GM19455 (cell line): ENCODE results near the gene PTTG1IP.

Source experiments
- ATAC-seq: cut with Tn5 transposase; IDR thresholded peaks from one replicate; pipeline ENCODE4 v1.9.1; 2021; ENCODE audit not compliant: unreplicated experiment

PTTG1IP gene

DNA sequence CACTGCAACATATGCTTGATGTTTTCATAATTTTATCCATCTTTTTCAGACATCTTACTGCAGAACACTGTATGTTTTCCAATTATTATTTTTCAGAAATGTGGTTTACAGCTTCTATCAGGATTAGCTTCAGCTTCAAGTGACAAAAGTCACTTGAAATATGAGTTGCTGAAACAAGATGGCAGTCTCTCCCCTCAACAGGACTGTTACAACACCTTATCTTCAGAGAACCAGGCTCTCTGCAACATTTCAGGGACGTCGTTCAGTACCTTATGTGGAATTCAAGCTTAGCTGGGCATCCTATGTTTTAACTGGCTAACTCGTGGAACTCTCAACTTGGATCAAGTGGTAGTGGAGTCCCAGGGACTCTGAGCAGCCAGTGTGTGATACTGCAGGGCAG is 69.8 kb downstream of the PTTG1IP start:
- ATAC-seq = no peak

DNA sequence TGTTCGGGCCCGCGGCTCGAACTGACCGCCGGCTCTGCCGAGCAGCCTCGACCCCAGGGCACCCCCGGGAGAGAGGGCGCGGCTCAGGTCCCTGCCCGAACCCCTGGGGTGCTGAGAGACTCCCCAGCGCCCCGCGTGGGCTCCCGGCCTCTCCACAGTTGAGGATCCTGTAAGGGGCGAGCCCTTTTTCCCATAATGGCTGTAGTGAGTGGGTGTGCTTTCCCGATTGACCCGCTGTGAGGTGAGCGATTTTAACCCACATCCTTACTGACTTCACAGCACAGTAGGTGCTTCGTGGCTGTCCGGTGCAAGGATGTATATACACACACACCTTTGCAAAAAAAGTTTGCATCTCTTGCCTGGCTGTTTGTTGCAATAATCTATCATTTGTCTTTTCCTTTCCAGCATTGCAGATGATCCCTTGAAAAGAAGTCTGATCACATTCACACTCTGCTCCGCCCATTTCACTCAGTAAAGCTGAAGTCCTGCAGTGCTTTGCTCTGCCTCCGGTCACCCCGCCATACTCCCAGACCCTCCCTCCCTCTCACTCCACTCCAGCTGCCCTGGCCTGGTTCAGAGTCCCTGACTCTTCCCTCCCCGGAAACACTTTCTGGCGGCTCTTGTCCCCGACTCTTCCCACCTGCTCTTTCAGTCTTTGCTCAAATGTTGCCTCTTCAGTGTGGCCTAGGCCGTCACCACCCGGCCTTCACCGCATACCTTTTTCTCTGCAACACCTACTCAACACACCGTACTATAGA is 70.9 kb downstream of the PTTG1IP start:
- ATAC-seq = no peak

- no peak for ATAC-seq
Measured at GRCh38 chr21:44801468-44802395, 71.8 kb downstream of the PTTG1IP start, which contains the start of gene UBE2G2. Gene UBE2G2 (minus strand): TSS chr21:44801820. CDS start chr21:44801748, 72 bp downstream.

DNA sequence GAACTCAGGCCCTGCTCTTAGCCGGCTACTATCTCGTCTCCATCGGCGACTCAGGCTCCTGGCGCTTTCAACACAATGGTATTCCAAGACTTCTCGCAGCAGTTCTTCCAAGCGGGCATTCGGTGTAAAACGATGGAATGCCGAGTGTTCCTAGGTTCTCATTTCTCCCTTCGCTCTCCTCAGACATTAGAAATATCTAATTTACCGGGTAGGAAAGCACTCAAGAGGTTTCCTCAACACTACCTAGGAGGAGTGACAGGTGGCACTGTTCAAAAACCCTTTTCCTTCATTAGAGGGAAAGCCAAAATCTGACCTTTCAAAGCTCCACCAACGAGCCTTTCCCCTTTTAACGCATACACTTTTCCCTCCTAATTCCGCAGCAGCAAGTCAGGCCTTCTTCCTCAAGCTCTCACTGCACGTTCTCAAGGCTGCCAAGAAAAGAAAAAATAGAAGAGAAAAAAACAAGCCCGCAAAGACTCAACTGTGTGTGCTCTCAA is 72.5 kb downstream of the PTTG1IP start:
- ATAC-seq = no peak

DNA sequence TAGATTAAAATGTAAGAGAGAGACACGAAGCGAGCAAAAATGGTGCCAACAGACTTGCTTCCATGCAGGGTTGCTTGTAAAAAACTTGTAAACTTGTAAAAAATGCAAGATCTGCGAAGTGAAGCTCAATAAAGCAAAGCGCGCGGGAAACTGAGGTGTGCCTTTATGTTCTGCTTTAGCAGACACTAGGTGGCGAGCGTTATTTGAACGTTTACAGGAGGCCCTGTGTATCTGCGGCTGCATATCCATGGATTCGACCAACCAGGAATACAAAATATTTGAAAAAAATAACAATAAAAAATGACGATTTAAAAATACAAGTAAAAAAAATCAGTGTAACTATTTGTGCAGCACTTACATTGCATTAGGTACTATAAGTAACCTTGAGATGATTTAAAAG is 73.4 kb downstream of the PTTG1IP start:
- no peak for ATAC-seq

DNA sequence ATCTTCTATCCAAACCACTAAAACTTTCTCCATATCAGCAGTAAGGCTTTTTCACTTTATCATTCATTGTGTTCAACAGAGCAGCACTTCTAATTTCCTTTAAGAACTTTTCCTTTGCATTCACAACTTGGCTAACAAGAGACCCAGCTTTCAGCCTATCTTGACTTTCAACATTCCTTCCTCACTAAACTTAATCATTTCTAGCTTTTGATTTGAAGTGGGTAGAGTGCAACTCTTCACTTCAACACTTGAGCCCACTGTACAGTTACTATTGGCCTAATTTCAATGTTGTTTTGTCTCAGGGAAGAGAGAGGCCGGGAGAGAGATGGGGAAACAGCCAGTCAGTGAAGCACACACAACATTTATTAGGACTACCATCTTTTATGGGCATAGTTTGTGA is 73.8 kb downstream of the PTTG1IP start:
- no peak for ATAC-seq
